HEK293T (cell line): Measurements from ENCODE around the gene CENPM.

ENCODE experiments used
- BHLHE40 ChIP-seq: fragments of 450-650 bp; IDR thresholded peaks from 2 replicates; pipeline ENCODE4 v1.6.1; 2016; ENCODE audit warnings: mild to moderate bottlenecking, moderate library complexity, borderline replicate concordance
- CTBP1 ChIP-seq: fragments of 450-650 bp; IDR thresholded peaks from 2 replicates; pipeline ENCODE4 v1.6.1; 2016; ENCODE audit warnings: borderline replicate concordance
- HDGF ChIP-seq: fragments of 450-650 bp; IDR thresholded peaks from 2 replicates; pipeline ENCODE4 v1.6.1; 2017; ENCODE audit warnings: antibody characterized with exemption, borderline replicate concordance
- LEF1 ChIP-seq: fragments of 450-650 bp; IDR thresholded peaks from 2 replicates; pipeline ENCODE4 v1.6.1; 2017; ENCODE audit warnings: mild to moderate bottlenecking, borderline replicate concordance
- SUZ12 ChIP-seq: fragments of 450-650 bp; IDR thresholded peaks from 2 replicates; pipeline ENCODE4 v1.6.1; 2016; ENCODE audit warnings: mild to moderate bottlenecking

DNA sequence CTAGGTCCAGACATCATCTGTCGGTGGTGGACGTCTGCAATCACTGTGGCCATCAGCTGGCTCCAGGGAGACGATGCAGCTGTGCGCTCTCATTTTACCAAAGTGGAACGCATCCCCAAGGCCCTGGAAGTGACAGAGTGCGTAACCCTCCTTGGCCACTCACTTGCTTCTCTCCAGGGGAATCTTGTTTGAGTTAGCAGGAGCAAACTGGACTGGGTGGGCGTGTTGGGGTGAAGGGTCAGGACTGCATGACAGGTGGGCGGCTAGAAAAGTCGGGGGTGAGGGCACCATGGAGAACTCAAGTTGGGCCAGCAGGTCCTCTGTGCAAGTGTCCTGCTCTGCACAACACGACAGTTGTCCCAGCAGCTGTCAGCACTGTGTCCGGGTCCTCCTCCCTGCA, 48.3 kb downstream of the CENPM start:
- no peak for TF ChIP-seq HDGF
- no peak for TF ChIP-seq CTBP1
- no peak for TF ChIP-seq SUZ12
- TF ChIP-seq LEF1: no peak
- no peak for TF ChIP-seq BHLHE40
